ENCODE data around the gene CALB2.

CALB2 gene

DNA sequence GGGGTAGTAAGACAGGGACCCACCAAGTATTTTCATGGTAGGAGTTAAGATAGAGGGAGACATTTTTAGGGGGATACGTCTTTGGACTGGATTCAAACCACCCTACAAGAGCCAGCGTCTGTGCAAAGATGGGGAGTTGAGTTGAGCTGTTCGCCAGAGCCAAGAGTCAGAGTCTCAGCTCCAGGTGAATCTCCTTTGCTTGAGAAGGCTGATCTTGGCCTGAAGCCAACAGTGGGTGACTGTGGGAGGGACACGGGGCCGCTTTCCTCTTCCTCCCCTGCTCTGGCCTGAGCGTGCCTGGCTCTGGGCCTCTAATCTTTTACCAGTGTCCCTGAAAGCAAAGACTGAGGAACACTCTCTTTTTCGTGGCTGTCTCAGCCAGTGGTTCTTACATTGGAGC, 78.0 kb downstream of the CALB2 start:
- no peak for DNase-seq (ENCODE audit: low read depth)
- H3K4me3 ChIP-seq (ENCODE audit: low read depth, low read length), result no peak overlapping the region
- TF ChIP-seq MYC (IDR thresholded peaks at IDR 0.05; ENCODE audit: low read depth, low read length) (no peak), POLR2A (IDR thresholded peaks at IDR 0.05; ENCODE audit: extremely low read depth, insufficient read length) (no peak)
- TF ChIP-seq, protein P1, sequence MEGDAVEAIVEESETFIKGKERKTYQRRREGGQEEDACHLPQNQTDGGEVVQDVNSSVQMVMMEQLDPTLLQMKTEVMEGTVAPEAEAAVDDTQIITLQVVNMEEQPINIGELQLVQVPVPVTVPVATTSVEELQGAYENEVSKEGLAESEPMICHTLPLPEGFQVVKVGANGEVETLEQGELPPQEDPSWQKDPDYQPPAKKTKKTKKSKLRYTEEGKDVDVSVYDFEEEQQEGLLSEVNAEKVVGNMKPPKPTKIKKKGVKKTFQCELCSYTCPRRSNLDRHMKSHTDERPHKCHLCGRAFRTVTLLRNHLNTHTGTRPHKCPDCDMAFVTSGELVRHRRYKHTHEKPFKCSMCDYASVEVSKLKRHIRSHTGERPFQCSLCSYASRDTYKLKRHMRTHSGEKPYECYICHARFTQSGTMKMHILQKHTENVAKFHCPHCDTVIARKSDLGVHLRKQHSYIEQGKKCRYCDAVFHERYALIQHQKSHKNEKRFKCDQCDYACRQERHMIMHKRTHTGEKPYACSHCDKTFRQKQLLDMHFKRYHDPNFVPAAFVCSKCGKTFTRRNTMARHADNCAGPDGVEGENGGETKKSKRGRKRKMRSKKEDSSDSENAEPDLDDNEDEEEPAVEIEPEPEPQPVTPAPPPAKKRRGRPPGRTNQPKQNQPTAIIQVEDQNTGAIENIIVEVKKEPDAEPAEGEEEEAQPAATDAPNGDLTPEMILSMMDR (IDR thresholded peaks at IDR 0.05; ENCODE audit: low read depth, low read length), result no peak
- TF ChIP-seq, protein P2, sequence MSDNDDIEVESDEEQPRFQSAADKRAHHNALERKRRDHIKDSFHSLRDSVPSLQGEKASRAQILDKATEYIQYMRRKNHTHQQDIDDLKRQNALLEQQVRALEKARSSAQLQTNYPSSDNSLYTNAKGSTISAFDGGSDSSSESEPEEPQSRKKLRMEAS (IDR thresholded peaks at IDR 0.05; ENCODE audit: low read depth, low read length), result no peak

DNA sequence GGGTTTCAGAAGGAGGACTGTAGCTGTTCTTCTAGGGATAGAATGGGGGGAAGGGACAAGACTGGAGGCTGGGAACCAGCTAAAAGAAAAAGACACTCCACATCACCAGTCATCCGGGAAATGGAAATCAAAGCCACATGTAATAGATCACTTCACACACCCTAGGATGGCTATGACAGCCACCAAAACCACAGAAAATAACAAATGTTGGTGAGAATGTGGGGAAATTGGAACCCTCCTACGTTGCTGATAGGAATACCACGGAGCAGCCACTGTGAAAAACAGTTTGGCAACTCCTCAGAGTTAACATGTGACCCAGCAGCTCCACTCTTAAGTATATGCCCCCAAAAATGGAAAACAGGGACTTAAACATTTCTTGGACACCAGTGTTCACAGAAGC, 81.0 kb downstream of the CALB2 start:
- TF ChIP-seq POLR2A (IDR thresholded peaks at IDR 0.05; ENCODE audit: extremely low read depth, insufficient read length) (no peak), MYC (IDR thresholded peaks at IDR 0.05; ENCODE audit: low read depth, low read length) (no peak)
- TF ChIP-seq, protein P1 (IDR thresholded peaks at IDR 0.05; ENCODE audit: low read depth, low read length), result no peak
- TF ChIP-seq, protein P2 (IDR thresholded peaks at IDR 0.05; ENCODE audit: low read depth, low read length), result no peak
- no peak overlapping the region for H3K4me3 ChIP-seq (ENCODE audit: low read depth, low read length)
- no peak for DNase-seq (ENCODE audit: low read depth)
